ENCODE data around the gene MUC5B. TPM values are rescaled to one million over a fixed set of nuclear protein-coding genes. Genes with fewer than 3 reads are reported as not detected.
"Not testable (repeated sequence)": the region's sequence is repeated elsewhere in the genome, so short reads cannot be mapped to it uniquely, and the experiment has no call there.

The MUC5B gene
- total RNA-seq, 1 donor from 2014 or later: not detected

GRCh38 chr11:1211838-1212237 is 11.0 kb upstream of the MUC5B start:
- H3K9me3 Mint-ChIP-seq (ENCODE audit: unreplicated experiment): peaks cover 41% of the 10 kb centered on the region
- no peak overlapping the region for H3K27ac ChIP-seq (ENCODE audit: low read depth, low read length)
- DNase-seq (ENCODE audit: low read depth): no peak
- no peaks in the 10 kb centered on the region for H3K36me3 ChIP-seq (ENCODE audit: insufficient read depth, low read length)
- no peak overlapping the region for H3K4me2 ChIP-seq (ENCODE audit: low read length)
- H3K27me3 ChIP-seq (ENCODE audit: insufficient read depth, low read length): peaks cover 7% of the 10 kb centered on the region
- H3K36me3 Mint-ChIP-seq (ENCODE audit: low read depth, unreplicated experiment): peaks cover 4% of the 10 kb centered on the region
- TF ChIP-seq, protein P1, sequence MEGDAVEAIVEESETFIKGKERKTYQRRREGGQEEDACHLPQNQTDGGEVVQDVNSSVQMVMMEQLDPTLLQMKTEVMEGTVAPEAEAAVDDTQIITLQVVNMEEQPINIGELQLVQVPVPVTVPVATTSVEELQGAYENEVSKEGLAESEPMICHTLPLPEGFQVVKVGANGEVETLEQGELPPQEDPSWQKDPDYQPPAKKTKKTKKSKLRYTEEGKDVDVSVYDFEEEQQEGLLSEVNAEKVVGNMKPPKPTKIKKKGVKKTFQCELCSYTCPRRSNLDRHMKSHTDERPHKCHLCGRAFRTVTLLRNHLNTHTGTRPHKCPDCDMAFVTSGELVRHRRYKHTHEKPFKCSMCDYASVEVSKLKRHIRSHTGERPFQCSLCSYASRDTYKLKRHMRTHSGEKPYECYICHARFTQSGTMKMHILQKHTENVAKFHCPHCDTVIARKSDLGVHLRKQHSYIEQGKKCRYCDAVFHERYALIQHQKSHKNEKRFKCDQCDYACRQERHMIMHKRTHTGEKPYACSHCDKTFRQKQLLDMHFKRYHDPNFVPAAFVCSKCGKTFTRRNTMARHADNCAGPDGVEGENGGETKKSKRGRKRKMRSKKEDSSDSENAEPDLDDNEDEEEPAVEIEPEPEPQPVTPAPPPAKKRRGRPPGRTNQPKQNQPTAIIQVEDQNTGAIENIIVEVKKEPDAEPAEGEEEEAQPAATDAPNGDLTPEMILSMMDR (IDR thresholded peaks at IDR 0.05; ENCODE audit: insufficient read depth, low read depth, low read length): no peak
- no peak for TF ChIP-seq EZH2 (IDR thresholded peaks at IDR 0.05; ENCODE audit: insufficient read depth, low read length)
- H3K79me2 ChIP-seq (ENCODE audit: insufficient read depth, low read length): no peaks in the 10 kb centered on the region
- no peak overlapping the region for H3K4me3 ChIP-seq (ENCODE audit: insufficient read depth, low read depth, low read length)
- H3K4me3 Mint-ChIP-seq (ENCODE audit: unreplicated experiment): no peak overlapping the region
- no peaks in the 10 kb centered on the region for H4K20me1 ChIP-seq (ENCODE audit: insufficient read depth, low read length)
- no peak for FAIRE-seq
- H2AFZ ChIP-seq (ENCODE audit: low read depth, low read length): no peak overlapping the region
- H3K4me1 ChIP-seq (ENCODE audit: insufficient read depth, low read length): no peaks in the 10 kb centered on the region
- no peak overlapping the region for H3K27ac Mint-ChIP-seq (ENCODE audit: unreplicated experiment)
- no peaks in the 10 kb centered on the region for H3K4me1 Mint-ChIP-seq (ENCODE audit: low read depth, unreplicated experiment)
- peaks cover 55% of the 10 kb centered on the region for H3K27me3 Mint-ChIP-seq (ENCODE audit: low read depth, unreplicated experiment)
- H3K9me3 ChIP-seq (ENCODE audit: insufficient read depth, low read depth, low read length): no peaks in the 10 kb centered on the region
- H3K9ac ChIP-seq (ENCODE audit: low read length): no peak overlapping the region

DNA sequence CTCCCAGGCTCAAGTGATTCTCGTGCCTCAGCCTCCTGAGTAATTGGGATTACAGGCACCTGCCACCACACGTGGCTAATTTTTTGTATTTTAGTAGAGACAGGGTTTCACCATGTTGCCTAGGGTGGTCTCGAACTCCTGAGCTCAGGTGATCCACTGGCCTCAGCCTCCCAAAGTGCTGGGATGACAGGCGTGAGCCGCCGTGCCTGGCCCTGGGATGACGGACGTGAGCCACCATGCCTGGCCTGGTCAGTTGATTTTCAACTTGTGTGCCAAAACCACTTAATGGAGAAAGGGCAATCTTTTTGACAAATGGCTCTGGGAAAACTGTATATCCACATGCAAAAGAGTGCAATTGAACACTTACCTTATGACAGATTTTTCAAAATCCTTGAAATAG is 7.0 kb upstream of the MUC5B start:
- DNase-seq (ENCODE audit: low read depth); H2AFZ ChIP-seq (ENCODE audit: low read depth, low read length); H3K27me3 ChIP-seq (ENCODE audit: insufficient read depth, low read length); H3K27ac Mint-ChIP-seq (ENCODE audit: unreplicated experiment); H3K27ac ChIP-seq (ENCODE audit: low read depth, low read length); H3K36me3 ChIP-seq (ENCODE audit: insufficient read depth, low read length); FAIRE-seq; H4K20me1 ChIP-seq (ENCODE audit: insufficient read depth, low read length); H3K4me3 Mint-ChIP-seq (ENCODE audit: unreplicated experiment); H3K4me1 Mint-ChIP-seq (ENCODE audit: low read depth, unreplicated experiment); H3K9me3 ChIP-seq (ENCODE audit: insufficient read depth, low read depth, low read length); H3K4me1 ChIP-seq (ENCODE audit: insufficient read depth, low read length); H3K4me2 ChIP-seq (ENCODE audit: low read length); H3K79me2 ChIP-seq (ENCODE audit: insufficient read depth, low read length); H3K9ac ChIP-seq (ENCODE audit: low read length); H3K36me3 Mint-ChIP-seq (ENCODE audit: low read depth, unreplicated experiment); H3K4me3 ChIP-seq (ENCODE audit: insufficient read depth, low read depth, low read length): not testable (repeated sequence)
- Mint-ChIP-seq H3K9me3 (ENCODE audit: unreplicated experiment) (peaks cover 26% of the 10 kb centered on the region), H3K27me3 (ENCODE audit: low read depth, unreplicated experiment) (peaks cover 50% of the 10 kb centered on the region)

DNA sequence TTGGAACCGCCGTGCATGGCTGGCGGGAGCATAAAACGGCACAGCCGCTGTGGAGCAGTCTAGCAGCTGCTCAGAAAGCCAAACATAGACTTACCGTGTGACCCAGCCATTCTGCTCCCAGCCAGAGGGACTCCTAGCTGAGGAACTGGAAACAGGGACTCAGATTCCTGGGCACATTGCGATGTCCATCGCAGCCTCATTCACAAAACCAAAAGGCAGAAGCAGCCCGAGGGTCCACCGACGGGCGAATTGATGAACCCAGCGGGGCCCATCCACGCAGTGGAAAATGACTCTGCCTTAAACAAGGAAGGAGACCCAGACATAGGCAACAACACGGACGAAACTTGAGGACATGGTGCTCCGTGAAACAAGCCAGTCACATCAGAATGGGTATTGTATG is 5.7 kb upstream of the MUC5B start:
- DNase-seq (ENCODE audit: low read depth) (no peak), FAIRE-seq (no peak)
- Histone ChIP-seq H3K36me3 (ENCODE audit: insufficient read depth, low read length) (no peaks in the 10 kb centered on the region), H3K27ac (ENCODE audit: low read depth, low read length) (no peak overlapping the region), H4K20me1 (ENCODE audit: insufficient read depth, low read length) (no peaks in the 10 kb centered on the region), H3K9ac (ENCODE audit: low read length) (no peak overlapping the region), H2AFZ (ENCODE audit: low read depth, low read length) (no peak overlapping the region), H3K4me1 (ENCODE audit: insufficient read depth, low read length) (no peaks in the 10 kb centered on the region), H3K4me2 (ENCODE audit: low read length) (no peak overlapping the region), H3K27me3 (ENCODE audit: insufficient read depth, low read length) (peaks cover 3% of the 10 kb centered on the region), H3K79me2 (ENCODE audit: insufficient read depth, low read length) (no peaks in the 10 kb centered on the region), H3K4me3 (ENCODE audit: insufficient read depth, low read depth, low read length) (no peak overlapping the region), H3K9me3 (ENCODE audit: insufficient read depth, low read depth, low read length) (no peaks in the 10 kb centered on the region)
- peaks cover 15% of the 10 kb centered on the region for H3K9me3 Mint-ChIP-seq (ENCODE audit: unreplicated experiment)
- H3K27ac Mint-ChIP-seq (ENCODE audit: unreplicated experiment): no peak overlapping the region
- peaks cover 47% of the 10 kb centered on the region for H3K27me3 Mint-ChIP-seq (ENCODE audit: low read depth, unreplicated experiment)
- TF ChIP-seq, protein P1 (IDR thresholded peaks at IDR 0.05; ENCODE audit: insufficient read depth, low read depth, low read length): no peak
- TF ChIP-seq EZH2 (IDR thresholded peaks at IDR 0.05; ENCODE audit: insufficient read depth, low read length): no peak
- no peaks in the 10 kb centered on the region for H3K36me3 Mint-ChIP-seq (ENCODE audit: low read depth, unreplicated experiment)
- H3K4me3 Mint-ChIP-seq (ENCODE audit: unreplicated experiment): no peak overlapping the region
- no peaks in the 10 kb centered on the region for H3K4me1 Mint-ChIP-seq (ENCODE audit: low read depth, unreplicated experiment)

Measured in astrocyte (in vitro differentiated cells and primary cell).